ENCODE measurements around the gene AOAH. TPM values are rescaled to one million over a fixed set of nuclear protein-coding genes. Genes with fewer than 3 reads are reported as not detected.

AOAH gene
- polyA plus RNA-seq, 1 donor = 17.8 TPM

DNA sequence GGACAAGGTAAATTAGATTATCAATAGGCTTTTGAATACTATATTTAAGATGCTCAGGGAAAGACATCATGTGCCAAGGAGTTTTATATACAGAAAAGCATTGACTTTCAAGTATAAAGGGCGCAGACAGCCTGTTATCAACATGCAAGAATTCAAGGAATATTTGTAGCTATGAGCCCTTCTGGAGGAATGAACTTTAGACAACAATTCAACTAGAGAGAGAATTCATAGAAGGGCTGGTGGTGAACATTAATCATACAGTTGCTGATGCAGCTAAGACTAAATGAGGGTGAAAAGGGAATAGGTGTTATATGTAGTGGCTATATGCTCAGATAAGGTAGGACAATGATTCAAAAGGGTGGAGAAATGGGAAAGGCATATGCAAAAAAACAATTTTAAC lies 41.2 kb downstream of the AOAH start:
- peak; percentile 67 to 84 for DNase-seq
- peaks cover 22% of the 10 kb centered on the region for H3K4me1 ChIP-seq (ENCODE audit: control insufficient read depth, insufficient read depth, low read length)
- no peaks in the 10 kb centered on the region for H3K36me3 ChIP-seq (ENCODE audit: control insufficient read depth, insufficient read depth, low read length)
- H3K9me3 ChIP-seq (ENCODE audit: control insufficient read depth, low read depth, low read length) = peaks cover 2% of the 10 kb centered on the region
- H3K27me3 ChIP-seq (ENCODE audit: control insufficient read depth, insufficient read depth, low read length) = no peaks in the 10 kb centered on the region
- H3K27ac ChIP-seq (ENCODE audit: low read length) = peak overlapping the region; percentile 65
- H3K4me3 ChIP-seq (ENCODE audit: low read length) = no peak overlapping the region
- no CpG with 5 or more reads among the region's 1 CpG for WGBS (ENCODE audit: insufficient coverage, low lambda C conversion rate)

- Histone ChIP-seq H3K36me3 (ENCODE audit: control insufficient read depth, insufficient read depth, low read length) (no peaks in the 10 kb centered on the region), H3K9me3 (ENCODE audit: control insufficient read depth, low read depth, low read length) (peaks cover 2% of the 10 kb centered on the region), H3K4me3 (ENCODE audit: low read length) (no peak overlapping the region), H3K27me3 (ENCODE audit: control insufficient read depth, insufficient read depth, low read length) (no peaks in the 10 kb centered on the region), H3K4me1 (ENCODE audit: control insufficient read depth, insufficient read depth, low read length) (peaks cover 22% of the 10 kb centered on the region), H3K27ac (ENCODE audit: low read length) (peak overlapping the region; percentile 65)
- DNase-seq = no peak
- WGBS (ENCODE audit: insufficient coverage, low lambda C conversion rate) = no CpG with 5 or more reads among the region's 2 CpGs
Measured at GRCh38 chr7:36682102-36682501, 42.2 kb downstream of the AOAH start.

- no peak for DNase-seq
- peaks cover 4% of the 10 kb centered on the region for H3K4me1 ChIP-seq (ENCODE audit: control insufficient read depth, insufficient read depth, low read length)
- H3K4me3 ChIP-seq (ENCODE audit: low read length) = no peak overlapping the region
- WGBS (ENCODE audit: insufficient coverage, low lambda C conversion rate) = no CpG with 5 or more reads among the region's 2 CpGs
- H3K27me3 ChIP-seq (ENCODE audit: control insufficient read depth, insufficient read depth, low read length) = no peaks in the 10 kb centered on the region
- H3K9me3 ChIP-seq (ENCODE audit: control insufficient read depth, low read depth, low read length) = peaks cover 2% of the 10 kb centered on the region
- H3K27ac ChIP-seq (ENCODE audit: low read length) = no peak overlapping the region
- H3K36me3 ChIP-seq (ENCODE audit: control insufficient read depth, insufficient read depth, low read length) = no peaks in the 10 kb centered on the region
Measured at GRCh38 chr7:36677769-36678437, 46.4 kb downstream of the AOAH start.

- peaks cover 2% of the 10 kb centered on the region for H3K9me3 ChIP-seq (ENCODE audit: control insufficient read depth, low read depth, low read length)
- H3K27me3 ChIP-seq (ENCODE audit: control insufficient read depth, insufficient read depth, low read length) = no peaks in the 10 kb centered on the region
- no peaks in the 10 kb centered on the region for H3K4me1 ChIP-seq (ENCODE audit: control insufficient read depth, insufficient read depth, low read length)
- 100% methylated on average over 2 of the region's 6 CpGs for WGBS (ENCODE audit: insufficient coverage, low lambda C conversion rate)
- H3K4me3 ChIP-seq (ENCODE audit: low read length) = no peak overlapping the region
- DNase-seq = no peak
- no peak overlapping the region for H3K27ac ChIP-seq (ENCODE audit: low read length)
- H3K36me3 ChIP-seq (ENCODE audit: control insufficient read depth, insufficient read depth, low read length) = no peaks in the 10 kb centered on the region
Measured at GRCh38 chr7:36673703-36674102, 50.6 kb downstream of the AOAH start.

- no peak overlapping the region for H3K27ac ChIP-seq (ENCODE audit: low read length)
- no peak for DNase-seq
- H3K4me3 ChIP-seq (ENCODE audit: low read length) = no peak overlapping the region
- H3K9me3 ChIP-seq (ENCODE audit: control insufficient read depth, low read depth, low read length) = no peaks in the 10 kb centered on the region
- no peaks in the 10 kb centered on the region for H3K27me3 ChIP-seq (ENCODE audit: control insufficient read depth, insufficient read depth, low read length)
- no peaks in the 10 kb centered on the region for H3K4me1 ChIP-seq (ENCODE audit: control insufficient read depth, insufficient read depth, low read length)
- no peaks in the 10 kb centered on the region for H3K36me3 ChIP-seq (ENCODE audit: control insufficient read depth, insufficient read depth, low read length)
- no CpG with 5 or more reads among the region's 6 CpGs for WGBS (ENCODE audit: insufficient coverage, low lambda C conversion rate)
Measured at GRCh38 chr7:36671432-36671829, 52.9 kb downstream of the AOAH start.

DNA sequence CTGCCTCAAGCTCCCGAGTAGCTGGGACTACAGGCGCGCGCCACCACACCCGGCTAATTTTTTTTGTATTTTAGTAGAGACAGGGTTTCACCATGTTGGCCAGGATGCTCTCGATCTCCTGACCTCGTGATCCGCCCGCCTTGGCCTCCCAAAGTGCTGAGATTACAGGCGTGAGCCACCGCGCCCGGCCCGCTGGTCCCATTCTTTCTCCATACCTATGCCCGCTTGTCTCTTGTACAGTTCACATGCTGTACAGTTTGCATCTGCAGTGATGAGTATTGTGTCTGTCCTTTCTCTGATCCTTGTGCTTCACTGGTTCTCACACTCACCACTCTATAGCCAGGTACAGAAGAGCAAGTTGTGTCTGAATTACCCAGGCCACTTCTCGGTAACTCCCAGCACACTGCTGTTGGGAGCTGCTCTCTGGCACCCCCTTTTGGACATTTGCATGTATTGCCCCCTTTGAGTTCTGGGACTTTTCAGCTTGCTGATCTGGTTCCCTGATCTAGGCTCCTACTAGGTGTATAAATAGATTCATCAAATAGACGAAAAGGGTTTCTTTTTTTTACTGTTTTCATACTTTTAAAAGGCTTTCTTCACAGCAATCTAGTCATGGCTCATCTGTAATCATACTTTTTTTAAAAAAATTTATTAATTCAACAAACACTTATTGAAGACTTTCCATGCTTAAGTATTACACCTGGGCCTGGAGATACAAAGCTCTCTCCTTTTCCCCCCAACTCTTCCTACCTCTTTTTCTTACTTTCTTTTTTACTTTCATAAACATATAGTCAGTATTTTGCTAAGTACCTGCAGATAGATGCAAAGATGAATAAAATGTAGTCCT lies 53.5 kb downstream of the AOAH start:
- Histone ChIP-seq H3K36me3 (ENCODE audit: control insufficient read depth, insufficient read depth, low read length) (no peaks in the 10 kb centered on the region), H3K4me3 (ENCODE audit: low read length) (no peak overlapping the region), H3K9me3 (ENCODE audit: control insufficient read depth, low read depth, low read length) (no peaks in the 10 kb centered on the region), H3K4me1 (ENCODE audit: control insufficient read depth, insufficient read depth, low read length) (no peaks in the 10 kb centered on the region), H3K27ac (ENCODE audit: low read length) (no peak overlapping the region), H3K27me3 (ENCODE audit: control insufficient read depth, insufficient read depth, low read length) (no peaks in the 10 kb centered on the region)
- 10% methylated on average over 1 of the region's 17 CpGs for WGBS (ENCODE audit: insufficient coverage, low lambda C conversion rate)
- DNase-seq = peak; percentile 56 to 68

- Histone ChIP-seq H3K36me3 (ENCODE audit: control insufficient read depth, insufficient read depth, low read length) (no peaks in the 10 kb centered on the region), H3K9me3 (ENCODE audit: control insufficient read depth, low read depth, low read length) (no peaks in the 10 kb centered on the region), H3K27me3 (ENCODE audit: control insufficient read depth, insufficient read depth, low read length) (no peaks in the 10 kb centered on the region), H3K4me3 (ENCODE audit: low read length) (no peak overlapping the region), H3K27ac (ENCODE audit: low read length) (no peak overlapping the region), H3K4me1 (ENCODE audit: control insufficient read depth, insufficient read depth, low read length) (no peaks in the 10 kb centered on the region)
- peak in 1 of 2 donors; percentile 32 for DNase-seq
- no CpG with 5 or more reads among the region's 3 CpGs for WGBS (ENCODE audit: insufficient coverage, low lambda C conversion rate)
Measured at GRCh38 chr7:36668750-36669149, 55.5 kb downstream of the AOAH start.

DNA sequence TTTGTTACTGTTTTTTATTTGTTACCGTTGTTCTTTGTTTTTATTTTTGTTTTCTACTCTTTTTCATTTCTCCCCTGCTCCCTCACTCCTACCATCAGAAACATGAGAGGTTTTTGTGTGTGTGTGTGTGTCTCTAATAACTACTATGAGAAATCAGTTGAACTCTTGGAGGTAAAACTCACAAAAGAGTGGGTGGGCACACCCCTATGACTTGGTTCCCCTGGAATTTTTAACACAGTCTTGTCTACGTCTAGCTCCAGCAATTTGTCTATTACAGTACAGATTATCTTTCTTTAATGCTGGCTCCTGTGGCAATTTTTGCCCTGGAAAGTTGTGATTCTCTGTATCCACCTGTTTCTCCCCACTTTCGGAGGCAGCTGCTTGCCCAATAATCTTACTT lies 56.2 kb downstream of the AOAH start:
- no peak overlapping the region for H3K27ac ChIP-seq (ENCODE audit: low read length)

DNA sequence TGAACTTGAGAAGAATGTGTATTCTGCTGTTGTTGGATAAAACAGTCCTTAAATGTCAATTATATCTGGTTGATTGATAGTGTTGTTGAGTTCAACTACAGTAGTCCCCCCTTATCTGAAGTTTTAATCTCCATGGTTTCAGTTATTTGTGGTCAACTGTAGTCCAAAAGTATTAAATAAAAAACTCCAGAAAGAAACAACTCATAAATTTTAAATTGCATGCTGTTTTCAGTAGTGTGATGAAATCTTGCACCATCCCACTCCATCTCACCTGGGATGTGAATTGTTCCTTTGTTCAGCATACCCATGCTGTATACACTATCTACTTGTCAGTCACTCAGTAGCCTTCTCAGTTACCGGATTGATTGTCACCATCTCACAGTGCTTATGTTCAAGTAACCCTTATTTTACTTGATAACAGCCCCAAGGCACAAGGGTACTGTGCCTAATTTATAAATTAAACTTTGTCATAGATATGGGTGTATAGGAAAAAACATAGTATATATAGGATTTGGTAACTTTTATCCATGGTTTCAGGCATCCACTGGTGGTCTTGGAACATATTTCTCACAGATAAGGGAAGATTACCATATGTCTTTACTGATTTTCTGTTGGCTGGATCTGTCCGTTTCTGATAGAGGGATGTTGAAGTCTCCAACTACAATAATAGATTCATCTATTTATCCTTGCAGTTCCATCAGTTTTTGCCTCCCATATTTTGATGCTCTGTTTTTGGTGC lies 57.1 kb downstream of the AOAH start:
- DNase-seq = no peak
- no peaks in the 10 kb centered on the region for H3K27me3 ChIP-seq (ENCODE audit: control insufficient read depth, insufficient read depth, low read length)
- no peak overlapping the region for H3K27ac ChIP-seq (ENCODE audit: low read length)
- peaks cover 1% of the 10 kb centered on the region for H3K4me1 ChIP-seq (ENCODE audit: control insufficient read depth, insufficient read depth, low read length)
- no peaks in the 10 kb centered on the region for H3K36me3 ChIP-seq (ENCODE audit: control insufficient read depth, insufficient read depth, low read length)
- H3K9me3 ChIP-seq (ENCODE audit: control insufficient read depth, low read depth, low read length) = no peaks in the 10 kb centered on the region
- 67% methylated on average over 2 of the region's 2 CpGs for WGBS (ENCODE audit: insufficient coverage, low lambda C conversion rate)
- H3K4me3 ChIP-seq (ENCODE audit: low read length) = no peak overlapping the region

More for the DNA sequence above, 56.2 kb downstream of the AOAH start:
- 100% methylated on average over 1 of the region's 3 CpGs for WGBS (ENCODE audit: insufficient coverage, low lambda C conversion rate)
- H3K4me3 ChIP-seq (ENCODE audit: low read length) = no peak overlapping the region
- no peaks in the 10 kb centered on the region for H3K36me3 ChIP-seq (ENCODE audit: control insufficient read depth, insufficient read depth, low read length)
- no peaks in the 10 kb centered on the region for H3K4me1 ChIP-seq (ENCODE audit: control insufficient read depth, insufficient read depth, low read length)
- H3K9me3 ChIP-seq (ENCODE audit: control insufficient read depth, low read depth, low read length) = no peaks in the 10 kb centered on the region
- DNase-seq = no peak
- H3K27me3 ChIP-seq (ENCODE audit: control insufficient read depth, insufficient read depth, low read length) = no peaks in the 10 kb centered on the region

DNA sequence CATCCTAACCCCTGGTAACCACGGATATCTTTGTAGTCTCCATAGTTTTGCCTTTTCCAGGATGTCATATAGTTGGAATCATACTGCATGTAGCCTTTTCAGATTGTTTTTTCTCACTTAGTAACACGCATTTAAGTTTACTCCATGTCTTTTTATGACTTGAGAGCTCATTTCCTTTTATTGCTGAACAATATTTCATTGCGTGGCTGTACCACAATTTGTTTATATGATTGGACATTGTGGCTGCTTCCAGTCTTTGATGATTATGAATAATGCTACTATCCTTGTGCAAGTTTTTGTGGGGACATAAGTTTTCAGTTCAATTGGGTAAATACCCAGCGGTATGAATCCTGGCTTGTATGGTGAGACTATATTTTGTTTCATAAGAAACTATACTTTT lies 60.8 kb downstream of the AOAH start:
- Histone ChIP-seq H3K9me3 (ENCODE audit: control insufficient read depth, low read depth, low read length) (no peaks in the 10 kb centered on the region), H3K27me3 (ENCODE audit: control insufficient read depth, insufficient read depth, low read length) (no peaks in the 10 kb centered on the region), H3K4me3 (ENCODE audit: low read length) (no peak overlapping the region), H3K4me1 (ENCODE audit: control insufficient read depth, insufficient read depth, low read length) (peaks cover 30% of the 10 kb centered on the region), H3K27ac (ENCODE audit: low read length) (no peak overlapping the region), H3K36me3 (ENCODE audit: control insufficient read depth, insufficient read depth, low read length) (no peaks in the 10 kb centered on the region)
- DNase-seq = no peak
- 85% methylated on average over 2 of the region's 4 CpGs for WGBS (ENCODE audit: insufficient coverage, low lambda C conversion rate)
